Measurements from ENCODE around the gene TACO1. TPM values are rescaled to one million over a fixed set of nuclear protein-coding genes. Genes with fewer than 3 reads are reported as not detected.

Gene TACO1
- total and polyA plus RNA-seq, 2 donors (not counting 1 experiment from before 2014, with no cell fraction given), result 18.7 to 26.9 TPM

GRCh38 chr17:63609816-63610573 lies 9.3 kb downstream of the TACO1 start:
- no peak overlapping the region for H2AFZ ChIP-seq (ENCODE audit: low read length)
- H3K36me3 ChIP-seq (ENCODE audit: control insufficient read depth, insufficient read depth, low read length), result peaks cover 8% of the 10 kb centered on the region
- H3K9me3 ChIP-seq (ENCODE audit: control insufficient read depth, insufficient read depth, low read depth, low read length), result no peaks in the 10 kb centered on the region
- H3K27ac ChIP-seq (ENCODE audit: insufficient read depth, low read length), result no peak overlapping the region
- H3K9ac ChIP-seq (ENCODE audit: insufficient read depth, low read length), result no peak overlapping the region
- H4K20me1 ChIP-seq (ENCODE audit: control insufficient read depth, extremely low read depth, insufficient read depth, low read length), result no peaks in the 10 kb centered on the region
- no peak overlapping the region for H3K4me3 ChIP-seq (replicated peaks in 1 of 4; ENCODE audit: control extremely low read depth in 1 of 4, insufficient read depth in 1 of 4, low read depth in 3 of 4, low read length in 4 of 4)
- DNase-seq (ENCODE audit: low read depth in 2 of 2), result no peak
- H3K27me3 ChIP-seq (ENCODE audit: control insufficient read depth, insufficient read depth, low read length), result no peaks in the 10 kb centered on the region
- H3K4me2 ChIP-seq (ENCODE audit: extremely low read depth, insufficient read depth, low read length), result no peak overlapping the region
- no peak for TF ChIP-seq EZH2 (IDR thresholded peaks at IDR 0.05; ENCODE audit: low read length, missing control alignments)
- TF ChIP-seq CTCF (conservative IDR thresholded peaks at IDR 0.05 in 1 of 2, IDR thresholded peaks at IDR 0.05 in 1 of 2; ENCODE audit: low read depth in 1 of 2, low read length in 2 of 2), result no peak
- no peaks in the 10 kb centered on the region for H3K79me2 ChIP-seq (ENCODE audit: control insufficient read depth, insufficient read depth, low read length)
- H3K4me1 ChIP-seq (ENCODE audit: control insufficient read depth, extremely low read depth, insufficient read depth, low read length), result no peaks in the 10 kb centered on the region

- Histone ChIP-seq H3K4me3 (replicated peaks in 1 of 4; ENCODE audit: control extremely low read depth in 1 of 4, insufficient read depth in 1 of 4, low read depth in 3 of 4, low read length in 4 of 4) (no peak overlapping the region), H4K20me1 (ENCODE audit: control insufficient read depth, extremely low read depth, insufficient read depth, low read length) (no peaks in the 10 kb centered on the region), H3K9ac (ENCODE audit: insufficient read depth, low read length) (no peak overlapping the region), H3K4me2 (ENCODE audit: extremely low read depth, insufficient read depth, low read length) (no peak overlapping the region), H3K9me3 (ENCODE audit: control insufficient read depth, insufficient read depth, low read depth, low read length) (no peaks in the 10 kb centered on the region), H2AFZ (ENCODE audit: low read length) (no peak overlapping the region), H3K27me3 (ENCODE audit: control insufficient read depth, insufficient read depth, low read length) (no peaks in the 10 kb centered on the region), H3K79me2 (ENCODE audit: control insufficient read depth, insufficient read depth, low read length) (no peaks in the 10 kb centered on the region), H3K36me3 (ENCODE audit: control insufficient read depth, insufficient read depth, low read length) (peaks cover 8% of the 10 kb centered on the region), H3K27ac (ENCODE audit: insufficient read depth, low read length) (no peak overlapping the region), H3K4me1 (ENCODE audit: control insufficient read depth, extremely low read depth, insufficient read depth, low read length) (no peaks in the 10 kb centered on the region)
- DNase-seq (ENCODE audit: low read depth in 2 of 2), result no peak
- no peak for TF ChIP-seq CTCF (conservative IDR thresholded peaks at IDR 0.05 in 1 of 2, IDR thresholded peaks at IDR 0.05 in 1 of 2; ENCODE audit: low read depth in 1 of 2, low read length in 2 of 2)
- TF ChIP-seq EZH2 (IDR thresholded peaks at IDR 0.05; ENCODE audit: low read length, missing control alignments), result no peak
These were observed 10.2 kb downstream of the TACO1 start for GRCh38 chr17:63610854-63611253.

GRCh38 chr17:63611354-63611753 lies 10.7 kb downstream of the TACO1 start:
- Histone ChIP-seq H3K4me1 (ENCODE audit: control insufficient read depth, extremely low read depth, insufficient read depth, low read length) (no peaks in the 10 kb centered on the region), H2AFZ (ENCODE audit: low read length) (no peak overlapping the region), H3K9ac (ENCODE audit: insufficient read depth, low read length) (no peak overlapping the region), H3K79me2 (ENCODE audit: control insufficient read depth, insufficient read depth, low read length) (no peaks in the 10 kb centered on the region), H3K4me3 (replicated peaks in 1 of 4; ENCODE audit: control extremely low read depth in 1 of 4, insufficient read depth in 1 of 4, low read depth in 3 of 4, low read length in 4 of 4) (no peak overlapping the region), H3K4me2 (ENCODE audit: extremely low read depth, insufficient read depth, low read length) (no peak overlapping the region), H3K9me3 (ENCODE audit: control insufficient read depth, insufficient read depth, low read depth, low read length) (no peaks in the 10 kb centered on the region), H4K20me1 (ENCODE audit: control insufficient read depth, extremely low read depth, insufficient read depth, low read length) (no peaks in the 10 kb centered on the region), H3K27ac (ENCODE audit: insufficient read depth, low read length) (no peak overlapping the region), H3K27me3 (ENCODE audit: control insufficient read depth, insufficient read depth, low read length) (no peaks in the 10 kb centered on the region), H3K36me3 (ENCODE audit: control insufficient read depth, insufficient read depth, low read length) (peaks cover 6% of the 10 kb centered on the region)
- no peak for DNase-seq (ENCODE audit: low read depth in 2 of 2)
- no peak for TF ChIP-seq CTCF (conservative IDR thresholded peaks at IDR 0.05 in 1 of 2, IDR thresholded peaks at IDR 0.05 in 1 of 2; ENCODE audit: low read depth in 1 of 2, low read length in 2 of 2)
- TF ChIP-seq EZH2 (IDR thresholded peaks at IDR 0.05; ENCODE audit: low read length, missing control alignments), result no peak

All from fibroblast of lung (primary cell).